OCI-LY7 (cell line): ENCODE results near the gene CRB1.

Experiments
- CTCF ChIP-seq: fragments of 200-600 bp; sonication (generic); conservative IDR thresholded peaks from 2 replicates; pipeline ENCODE4 v1.5.1; 2014; ENCODE audit warnings: mild to moderate bottlenecking, antibody characterized with exemption, low read length, moderate library complexity, mixed read lengths
- EZH2phosphoT487 ChIP-seq: fragments of 200-600 bp; sonication (generic); IDR thresholded peaks from 2 replicates; pipeline ENCODE4 v1.6.1; 2018; ENCODE audit warnings: low read depth, borderline replicate concordance, mild to moderate bottlenecking, mixed run types, antibody characterized with exemption, low read length, moderate library complexity, mixed read lengths

GRCh38 chr1:197397895-197398294, 129.8 kb downstream of the CRB1 start:
- TF ChIP-seq CTCF, result no peak
- TF ChIP-seq EZH2phosphoT487, result no peak
